HepG2 (cell line): ENCODE measurements around the gene ALDH7A1.

Experiments used
- EZH2 ChIP-seq: conservative IDR thresholded peaks from 2 replicates; pipeline ENCODE4 v1.6.1; 2012; ENCODE audit warnings: mild to moderate bottlenecking, low read depth, low read length, moderate library complexity
- MAFG ChIP-seq: sonication (generic); formaldehyde crosslinking; IDR thresholded peaks from 2 replicates; pipeline ENCODE4 v1.5.1; 2020; ENCODE audit warnings: mild to moderate bottlenecking, missing genetic modification reagents
- POLR2AphosphoS5 ChIP-seq: IDR thresholded peaks from 2 replicates; pipeline ENCODE4 v1.6.1; 2012; ENCODE audit warnings: low read depth, low read length
- PREB ChIP-seq: sonication (generic); formaldehyde crosslinking; IDR thresholded peaks from 2 replicates; pipeline ENCODE4 v1.4.0; 2020; ENCODE audit warnings: missing genetic modification reagents
- RAD21 ChIP-seq: fragments of 450-650 bp; formaldehyde crosslinking; IDR thresholded peaks from 2 replicates; pipeline ENCODE4 v1.5.0; 2020; ENCODE audit warnings: mild to moderate bottlenecking
- SMARCC2 ChIP-seq: fragments of 450-650 bp; IDR thresholded peaks from 2 replicates; pipeline ENCODE4 v1.6.1; 2017; ENCODE audit warnings: antibody characterized with exemption, mild to moderate bottlenecking
- TAF1 ChIP-seq: sonication (generic); formaldehyde crosslinking; IDR thresholded peaks from 2 replicates; pipeline ENCODE4 v1.4.0; 2020; ENCODE audit warnings: missing genetic modification reagents
- U2AF1 ChIP-seq: fragments of 200-400 bp; formaldehyde crosslinking; optimal IDR thresholded peaks from 2 replicates; pipeline ENCODE3; 2017; ENCODE audit warnings: mild to moderate bottlenecking, low read depth, low read length
- ZNF138 ChIP-seq: sonication (generic); formaldehyde crosslinking; IDR thresholded peaks from 2 replicates; pipeline ENCODE4 v1.5.0; 2020; ENCODE audit warnings: mild to moderate bottlenecking, low read depth, missing genetic modification reagents
- ZNF724P ChIP-seq: sonication (generic); formaldehyde crosslinking; IDR thresholded peaks from 2 replicates; pipeline ENCODE4 v1.8.0; 2022; ENCODE audit warnings: missing genetic modification reagents, borderline replicate concordance

DNA sequence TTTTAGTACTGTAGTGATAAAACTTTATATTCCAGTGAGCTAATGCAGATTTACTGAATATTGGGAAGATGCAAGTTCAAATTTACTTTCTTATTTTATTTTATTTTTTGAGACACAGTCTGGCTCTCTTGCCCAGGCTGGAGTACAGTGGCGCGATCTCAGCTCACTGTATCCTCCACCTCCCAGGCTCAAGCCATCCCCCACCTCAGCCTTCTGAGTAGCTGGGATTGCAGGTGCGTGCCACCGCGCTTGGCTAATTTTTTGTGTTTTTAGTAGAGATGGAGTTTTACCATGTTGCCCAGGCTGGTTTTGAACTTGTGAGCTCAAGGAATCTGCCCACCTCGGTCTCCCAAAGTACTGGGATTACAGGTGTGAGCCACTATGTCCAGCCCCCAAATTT, 15.6 kb upstream of the ALDH7A1 start:
- no peak for TF ChIP-seq U2AF1
- TF ChIP-seq POLR2AphosphoS5, result no peak
- no peak for TF ChIP-seq ZNF138 (CRISPR knock-in tag)
- no peak for TF ChIP-seq RAD21 (CRISPR knock-in tag)
- no peak for TF ChIP-seq PREB (CRISPR knock-in tag)
- no peak for TF ChIP-seq EZH2
- no peak for TF ChIP-seq ZNF724P (CRISPR knock-in tag)
- no peak for TF ChIP-seq MAFG (CRISPR knock-in tag)
- no peak for TF ChIP-seq TAF1
- no peak for TF ChIP-seq SMARCC2
